Measurements from ENCODE around the gene LAD1.

LAD1 gene

DNA sequence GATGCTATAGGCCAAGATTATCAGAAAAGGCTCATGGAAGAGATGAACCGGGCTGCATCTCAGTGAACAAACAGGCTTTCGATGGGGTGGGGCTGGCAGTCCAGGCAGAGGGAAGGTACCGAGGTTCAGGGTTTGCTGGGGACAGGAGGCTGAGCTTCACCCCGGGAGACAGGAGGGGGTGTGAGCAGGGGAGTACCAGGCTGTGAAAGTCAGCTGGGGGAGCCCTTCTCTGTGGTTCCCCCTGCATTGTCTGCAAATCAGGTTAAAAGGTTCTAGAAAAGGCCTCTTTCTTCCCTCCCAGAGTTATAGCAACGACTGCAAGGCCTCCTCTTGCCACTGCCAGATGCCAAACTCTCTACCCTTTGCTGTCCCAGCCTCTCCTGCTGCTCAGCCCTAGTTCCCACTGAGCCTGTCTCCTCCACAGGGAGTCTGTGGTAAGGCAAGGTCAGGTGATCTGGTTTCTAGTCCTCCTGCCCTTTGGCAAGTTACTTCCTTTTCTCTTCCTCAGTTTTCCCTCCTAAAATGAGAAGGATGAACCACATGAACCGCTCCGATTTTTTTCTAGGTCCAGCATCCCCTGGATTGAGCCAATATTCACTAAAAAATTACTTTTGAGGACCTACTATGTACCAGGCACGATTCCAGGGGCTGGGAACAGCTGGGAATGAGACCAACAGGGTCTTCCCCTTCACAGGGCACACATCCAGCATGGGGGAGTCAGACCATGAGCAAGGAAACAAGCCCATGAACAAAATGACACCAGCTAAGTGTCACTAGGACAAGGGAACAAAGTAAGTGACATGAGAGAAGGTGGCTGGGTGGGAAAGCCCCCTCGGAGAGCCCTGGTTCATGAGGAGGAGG, 7.2 kb downstream of the LAD1 start:
- no peak for TF ChIP-seq ZNF274 (IDR thresholded peaks at IDR 0.05; ENCODE audit: low read depth, low read length)

DNA sequence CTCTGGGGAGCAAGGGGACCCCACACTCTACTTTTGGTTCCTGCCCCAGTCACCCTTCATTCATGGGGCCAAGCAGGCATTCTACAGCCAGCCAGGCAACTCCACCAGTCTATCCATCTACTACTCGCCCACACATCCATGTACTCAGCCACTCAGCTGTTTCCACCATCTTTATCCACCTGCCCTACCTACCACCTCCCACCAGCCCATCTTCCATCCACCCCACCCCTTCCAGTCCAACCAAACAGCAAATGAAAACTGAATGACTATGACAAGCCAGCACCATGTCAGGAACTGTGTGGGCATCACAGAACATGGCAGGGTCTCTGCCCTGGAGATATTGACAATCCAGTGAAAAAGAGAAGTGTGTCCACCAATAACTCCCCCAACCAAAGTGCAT, 7.9 kb downstream of the LAD1 start:
- no peak for TF ChIP-seq ZNF274 (IDR thresholded peaks at IDR 0.05; ENCODE audit: low read depth, low read length)
- no peak overlapping the region for H3K4me3 ChIP-seq (ENCODE audit: low read length)

More for the DNA sequence above, 7.2 kb downstream of the LAD1 start:
- no peak overlapping the region for H3K4me3 ChIP-seq (ENCODE audit: low read length)

GRCh38 chr1:201389051-201389450, 10.1 kb downstream of the LAD1 start:
- no peak overlapping the region for H3K4me3 ChIP-seq (ENCODE audit: low read length)
- TF ChIP-seq ZNF274 (IDR thresholded peaks at IDR 0.05; ENCODE audit: low read depth, low read length), result no peak

DNA sequence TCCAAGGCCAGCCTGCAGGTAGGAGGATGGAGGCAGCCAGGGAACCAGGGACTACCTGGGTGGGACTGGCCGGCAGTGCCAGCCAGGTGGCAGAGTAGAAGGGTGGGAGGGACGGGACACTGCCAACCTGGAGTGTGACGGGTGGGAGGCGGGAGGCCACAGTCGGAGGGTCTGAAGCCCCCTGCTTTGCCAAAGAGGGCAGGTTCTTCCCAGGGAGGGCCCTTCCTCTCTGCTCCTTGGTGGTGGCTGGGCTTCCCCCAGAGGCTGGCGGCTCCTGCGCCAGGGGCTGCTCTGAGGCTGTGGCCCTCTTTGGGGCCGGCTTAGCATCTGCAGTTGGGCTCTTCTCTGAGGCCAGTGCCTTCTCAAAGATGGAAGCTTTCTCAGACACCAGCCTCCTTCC, 12.9 kb downstream of the LAD1 start:
- TF ChIP-seq ZNF274 (IDR thresholded peaks at IDR 0.05; ENCODE audit: low read depth, low read length), result no peak
- H3K4me3 ChIP-seq (ENCODE audit: low read length), result no peak overlapping the region

DNA sequence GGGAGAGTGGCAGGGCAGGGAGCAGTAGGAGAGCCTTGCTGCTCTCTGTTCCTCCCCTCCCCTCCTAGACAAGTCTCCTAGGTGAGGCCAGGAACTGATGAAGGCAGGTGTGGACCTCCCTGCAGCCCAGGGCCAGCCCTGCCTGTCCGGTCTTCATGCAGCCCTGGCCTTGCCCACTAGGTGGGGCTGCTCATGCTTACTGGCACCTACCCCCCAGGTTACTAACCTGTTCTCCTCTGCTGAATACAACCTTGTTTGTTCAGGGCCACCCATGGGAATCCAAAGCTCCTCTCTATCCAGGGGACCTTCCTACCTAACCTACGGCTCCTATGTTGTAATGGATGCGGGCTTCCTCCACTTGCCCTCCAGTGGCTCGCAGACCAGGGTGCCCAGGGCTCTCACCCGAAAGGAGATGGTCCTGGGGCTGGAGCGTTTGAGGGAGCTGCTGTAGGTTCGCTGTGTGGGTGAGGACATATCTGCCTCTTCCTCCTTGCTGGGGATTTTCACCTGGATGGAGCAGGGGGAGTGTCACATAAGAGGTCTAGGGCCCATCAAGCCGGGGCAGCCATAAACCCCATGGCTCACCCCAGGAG, 13.7 kb downstream of the LAD1 start:
- no peak overlapping the region for H3K4me3 ChIP-seq (ENCODE audit: low read length)
- TF ChIP-seq ZNF274 (IDR thresholded peaks at IDR 0.05; ENCODE audit: low read depth, low read length), result no peak

DNA sequence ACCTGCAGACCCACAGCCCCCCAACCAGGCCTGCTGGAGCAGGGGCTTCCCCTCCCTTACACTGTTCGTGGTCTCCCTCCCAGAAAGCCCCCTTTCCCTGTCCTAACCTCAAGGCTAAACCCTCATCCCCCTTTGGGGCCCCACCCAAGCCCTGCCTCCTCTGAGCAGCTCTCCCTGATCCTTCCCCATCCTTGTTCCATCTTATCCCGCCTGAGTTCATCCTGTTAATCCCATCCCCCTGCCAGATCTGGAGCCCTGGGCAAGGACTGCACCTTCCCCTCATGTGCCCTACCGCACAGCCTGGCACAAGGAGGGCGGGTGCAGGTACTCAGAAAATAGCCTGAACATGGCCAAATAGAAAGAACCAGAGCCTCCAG, 14.7 kb downstream of the LAD1 start:
- TF ChIP-seq ZNF274 (IDR thresholded peaks at IDR 0.05; ENCODE audit: low read depth, low read length), result no peak
- no peak overlapping the region for H3K4me3 ChIP-seq (ENCODE audit: low read length)

GRCh38 chr1:201383647-201384405, 15.3 kb downstream of the LAD1 start:
- no peak for TF ChIP-seq ZNF274 (IDR thresholded peaks at IDR 0.05; ENCODE audit: low read depth, low read length)
- H3K4me3 ChIP-seq (ENCODE audit: low read length), result no peak overlapping the region

DNA sequence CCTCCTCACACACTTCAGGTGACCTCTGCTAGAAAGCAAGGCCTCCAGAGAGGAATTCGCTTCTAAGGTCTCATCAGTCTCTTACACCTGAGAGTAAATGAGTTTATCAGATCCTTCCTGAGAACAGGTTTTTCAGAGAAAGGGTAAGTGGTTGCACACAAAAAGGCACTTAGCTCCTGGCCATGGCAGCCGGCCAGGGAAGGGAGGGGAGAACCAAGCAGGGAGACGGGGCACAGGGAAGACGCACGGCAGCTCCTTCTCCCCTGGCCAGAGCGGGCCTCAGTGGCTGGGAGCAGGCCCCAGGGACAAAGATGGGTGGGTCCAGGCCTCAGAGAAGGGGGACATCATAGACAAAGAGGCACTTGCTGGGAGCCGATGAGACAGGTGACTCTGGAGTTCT, 18.0 kb downstream of the LAD1 start:
- no peak overlapping the region for H3K4me3 ChIP-seq (ENCODE audit: low read length)
- no peak for TF ChIP-seq ZNF274 (IDR thresholded peaks at IDR 0.05; ENCODE audit: low read depth, low read length)

DNA sequence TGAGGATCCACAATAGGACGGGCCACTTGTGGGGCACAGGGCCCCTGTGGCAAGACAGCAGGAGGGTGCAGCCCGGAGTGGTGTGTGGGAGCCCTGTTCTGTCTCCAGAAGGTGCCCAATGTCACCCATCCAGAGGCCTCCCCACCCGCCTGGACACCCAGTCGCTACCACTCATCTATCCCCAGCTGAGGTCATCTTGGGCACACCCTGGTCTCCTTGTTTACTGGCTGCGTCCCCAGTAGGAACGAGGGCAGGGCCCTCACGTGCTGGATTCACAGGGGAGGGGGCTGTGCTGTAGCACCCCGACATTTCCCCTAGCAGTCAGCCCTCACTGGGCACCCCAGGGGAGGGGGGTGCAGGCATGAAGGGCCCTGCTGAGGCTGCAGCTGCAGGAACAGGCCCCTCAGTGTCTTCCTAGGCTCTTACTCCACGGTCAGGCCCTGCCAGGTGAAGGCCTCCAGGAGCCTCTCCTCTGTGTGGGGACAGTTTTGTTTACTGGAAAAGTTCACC, 19.3 kb downstream of the LAD1 start:
- no peak for TF ChIP-seq ZNF274 (IDR thresholded peaks at IDR 0.05; ENCODE audit: low read depth, low read length)
- no peak overlapping the region for H3K4me3 ChIP-seq (ENCODE audit: low read length)

DNA sequence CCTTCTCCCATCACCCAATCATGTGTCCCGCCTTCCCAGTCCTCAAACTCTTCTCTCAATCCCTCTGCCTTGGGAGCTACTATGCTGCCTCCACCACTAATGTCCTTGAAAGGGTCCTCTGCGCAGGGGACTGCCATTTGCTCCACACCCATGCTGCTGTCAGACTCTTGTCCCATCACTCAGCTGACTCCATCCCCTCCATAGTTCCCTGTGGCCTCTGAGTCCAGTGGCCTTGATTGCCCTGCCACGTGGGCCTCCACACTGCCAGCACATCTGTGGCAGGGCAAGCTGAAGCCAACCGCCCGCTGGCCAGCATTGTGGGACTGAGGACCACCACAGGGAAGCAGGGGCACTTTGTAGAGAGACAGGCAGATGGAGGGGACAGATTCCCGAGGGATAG, 20.3 kb downstream of the LAD1 start:
- no peak overlapping the region for H3K4me3 ChIP-seq (ENCODE audit: low read length)
- no peak for TF ChIP-seq ZNF274 (IDR thresholded peaks at IDR 0.05; ENCODE audit: low read depth, low read length)

DNA sequence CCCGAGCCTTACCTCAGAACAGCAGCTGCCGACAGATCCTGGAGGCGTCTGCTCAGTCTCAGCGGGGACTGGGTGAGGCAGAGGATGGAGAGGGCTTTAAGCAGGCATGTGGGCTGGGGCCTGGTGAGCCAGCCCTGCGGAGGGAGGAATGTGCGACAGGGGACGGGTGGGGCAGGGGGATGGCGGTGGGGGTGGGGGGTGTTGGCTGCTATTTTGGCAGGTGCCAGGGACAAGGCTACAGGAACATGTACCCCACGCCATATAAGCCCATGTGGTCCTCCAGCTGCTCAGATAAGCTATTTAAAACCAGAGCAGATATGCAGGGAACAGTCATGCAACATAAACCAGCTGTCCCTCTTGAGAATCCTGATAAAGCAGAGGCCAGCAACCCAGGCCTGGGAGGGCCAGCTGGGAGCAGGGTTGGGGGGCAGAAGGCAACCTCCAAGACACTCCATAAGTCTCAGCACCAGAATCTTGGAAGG, 21.5 kb downstream of the LAD1 start, which contains the start of gene TNNT2:
TNNT2 (minus strand) TSS at position 70 of the 482 bp plus-strand sequence. CDS start 4,426 bp downstream, outside the sequence.
- no peak within 1 kb of the TSS for H3K4me3 ChIP-seq (ENCODE audit: low read length)
- TF ChIP-seq ZNF274 (IDR thresholded peaks at IDR 0.05; ENCODE audit: low read depth, low read length), result no peak

DNA sequence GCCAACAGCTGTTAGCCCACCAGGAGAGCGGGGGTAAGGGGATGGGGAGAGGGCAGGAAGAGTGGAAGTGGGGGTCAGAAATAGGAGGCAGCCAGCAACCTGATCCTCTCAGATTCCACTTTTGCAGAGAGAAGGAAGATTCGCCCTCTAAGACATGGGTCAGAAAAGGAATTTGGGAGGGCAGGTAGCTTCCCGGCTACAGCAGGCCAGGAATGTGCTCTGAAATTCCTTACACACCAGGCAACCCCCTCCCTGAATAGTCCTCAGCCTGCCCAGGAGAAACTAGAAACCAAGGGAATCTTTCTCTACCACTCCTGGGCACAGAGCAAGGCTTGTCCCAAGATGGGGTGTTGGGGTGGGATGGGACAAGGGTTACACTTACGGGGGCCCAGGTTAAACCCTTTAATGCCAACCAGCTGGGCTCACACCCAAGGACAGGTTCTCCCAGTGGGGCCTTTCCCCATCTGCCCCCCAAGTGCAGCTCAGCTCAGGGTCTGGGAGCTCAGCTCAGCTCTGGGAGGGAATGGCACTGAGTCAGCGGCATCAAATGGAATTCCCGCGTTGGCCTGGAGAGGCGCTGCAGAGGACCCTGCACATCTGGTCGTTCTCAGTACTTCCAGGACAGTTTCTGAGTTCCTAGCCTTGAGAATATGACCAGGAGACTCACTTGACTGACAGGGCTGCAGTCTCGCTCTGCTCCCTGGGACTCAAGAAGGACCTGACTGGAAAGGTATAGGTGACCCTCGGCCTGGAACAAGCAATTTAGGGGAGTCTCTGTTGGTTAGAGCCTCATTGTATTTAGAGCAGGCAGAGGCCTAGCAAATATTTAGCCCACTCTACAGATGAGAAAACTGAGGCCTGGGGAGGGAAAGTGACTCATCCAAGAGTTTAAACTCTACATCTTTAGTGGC, 22.4 kb downstream of the LAD1 start:
- no peak overlapping the region for H3K4me3 ChIP-seq (ENCODE audit: low read length)
- no peak for TF ChIP-seq ZNF274 (IDR thresholded peaks at IDR 0.05; ENCODE audit: low read depth, low read length)

GRCh38 chr1:201376107-201376463, 23.0 kb downstream of the LAD1 start:
- H3K4me3 ChIP-seq (ENCODE audit: low read length), result no peak overlapping the region

More at GRCh38 chr1:201376107-201376463, 23.0 kb downstream of the LAD1 start:
- no peak for TF ChIP-seq ZNF274 (IDR thresholded peaks at IDR 0.05; ENCODE audit: low read depth, low read length)

Measured in GM08714 (cell line).